Measurements from ENCODE around the gene NEURL3.

Gene NEURL3

GRCh38 chr2:96546797-96547196, 41.6 kb upstream of the NEURL3 start:
- no peak overlapping the region for H3K4me3 ChIP-seq (ENCODE audit: low read depth, low read length)
- no peak for TF ChIP-seq CTCF (IDR thresholded peaks at IDR 0.05; ENCODE audit: insufficient read depth, low read depth, low read length, missing control alignments)
- no peak for DNase-seq (ENCODE audit: low read depth)

GRCh38 chr2:96546321-96546720, 41.2 kb upstream of the NEURL3 start:
- no peak for TF ChIP-seq CTCF (IDR thresholded peaks at IDR 0.05; ENCODE audit: insufficient read depth, low read depth, low read length, missing control alignments)
- no peak for DNase-seq (ENCODE audit: low read depth)
- no peak overlapping the region for H3K4me3 ChIP-seq (ENCODE audit: low read depth, low read length)

GRCh38 chr2:96542357-96542977, 37.3 kb upstream of the NEURL3 start:
- H3K4me3 ChIP-seq (ENCODE audit: low read depth, low read length) = no peak overlapping the region
- no peak for DNase-seq (ENCODE audit: low read depth)
- TF ChIP-seq CTCF (IDR thresholded peaks at IDR 0.05; ENCODE audit: insufficient read depth, low read depth, low read length, missing control alignments) = no peak

GRCh38 chr2:96541398-96542152, 36.4 kb upstream of the NEURL3 start:
- DNase-seq (ENCODE audit: low read depth) = no peak
- no peak overlapping the region for H3K4me3 ChIP-seq (ENCODE audit: low read depth, low read length)
- no peak for TF ChIP-seq CTCF (IDR thresholded peaks at IDR 0.05; ENCODE audit: insufficient read depth, low read depth, low read length, missing control alignments)

GRCh38 chr2:96540136-96540535, 35.0 kb upstream of the NEURL3 start:
- no peak overlapping the region for H3K4me3 ChIP-seq (ENCODE audit: low read depth, low read length)
- no peak for TF ChIP-seq CTCF (IDR thresholded peaks at IDR 0.05; ENCODE audit: insufficient read depth, low read depth, low read length, missing control alignments)
- no peak for DNase-seq (ENCODE audit: low read depth)

- H3K4me3 ChIP-seq (ENCODE audit: low read depth, low read length) = peak overlapping the region; percentile 88
- no peak for DNase-seq (ENCODE audit: low read depth)
- TF ChIP-seq CTCF (IDR thresholded peaks at IDR 0.05; ENCODE audit: insufficient read depth, low read depth, low read length, missing control alignments) = no peak
Observed at GRCh38 chr2:96539215-96539920, 34.2 kb upstream of the NEURL3 start.
